ENCODE data around the gene LHX3. TPM values are rescaled to one million over a fixed set of nuclear protein-coding genes. Genes with fewer than 3 reads are reported as not detected.

The LHX3 gene
- total and polyA plus RNA-seq, 10 of the 15 experiments (the other 5 are each of a cell fraction or from before 2014, with no cell fraction given): not detected

DNA sequence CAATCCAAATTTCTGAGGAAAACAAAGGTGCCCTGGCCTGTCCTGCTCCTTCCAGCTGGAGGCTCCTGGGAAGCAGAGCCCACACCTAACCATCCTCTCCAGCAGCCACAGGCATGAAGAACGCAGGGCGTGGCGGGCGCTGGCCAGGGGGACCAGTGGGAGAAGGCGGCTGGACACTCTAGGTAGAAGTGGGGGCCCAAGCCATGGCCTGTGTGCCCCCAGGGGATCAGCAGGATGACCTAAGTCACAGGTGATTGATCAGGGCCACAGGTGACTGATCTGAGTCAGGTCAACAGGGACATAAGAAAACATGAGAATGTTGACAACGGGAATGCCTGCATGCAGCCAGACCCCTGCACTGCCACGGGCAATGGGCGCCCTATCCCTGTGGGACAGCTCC is 37.3 kb upstream of the LHX3 start:
- ChIA-PET RAD21 (ENCODE audit: unreplicated experiment) (no interaction called here), POLR2A (no interaction called here), CTCF (interaction anchor here (0.7 to 3.2 kb wide), 5 partner anchors 16 to 41 kb away, joined by 4 to 30 read pairs (median 6); no protein-coding TSS in a partner anchor), SMC1A (ENCODE audit: uncharacterized antibody, unreplicated experiment) (interaction anchor here (1.5 to 1.6 kb wide), 2 partner anchors 16 to 17 kb away, joined by 5 to 9 read pairs; no protein-coding TSS in a partner anchor)
- no TSS peak for BruUV-seq (replicated peaks)
- Histone ChIP-seq H2AFZ (ENCODE audit: control insufficient read depth, low read depth, low read length) (no peak overlapping the region), H4K20me1 (ENCODE audit: control insufficient read depth, insufficient read depth) (peaks cover 4% of the 10 kb centered on the region; the same call in 1 of the 2 replicates), H3K4me2 (ENCODE audit: control insufficient read depth, insufficient read depth) (peak overlapping the region; percentile 64), H3K4me1 (ENCODE audit: control insufficient read depth, insufficient read depth, low read length) (peaks cover 52% of the 10 kb centered on the region), H3K27me3 (replicated peaks in 1 of 2; ENCODE audit: control insufficient read depth in 2 of 2, insufficient read depth in 2 of 2, low read length in 1 of 2) (no peaks in the 10 kb centered on the region; a peak in 1 of 4 replicates), H3K9ac (ENCODE audit: control insufficient read depth, insufficient read depth, low read length) (no peak overlapping the region), H3K79me2 (ENCODE audit: control insufficient read depth, insufficient read depth, low read length) (peaks cover 69% of the 10 kb centered on the region), H3K4me3 (peak overlapping the region; percentile 80; the same call in 1 of the 2 replicates), H3K36me3 (ENCODE audit: control insufficient read depth in 2 of 2, insufficient read depth in 2 of 2, low read length in 1 of 2) (no peaks in the 10 kb centered on the region; a peak in 2 of 4 replicates), H3K9me3 (replicated peaks; ENCODE audit: control insufficient read depth, insufficient read depth, low read length) (no peaks in the 10 kb centered on the region), H3K27ac (ENCODE audit: control insufficient read depth, insufficient read depth) (no peak overlapping the region)
- TF ChIP-seq KAT2A (conservative IDR thresholded peaks at IDR 0.05; ENCODE audit: control insufficient read depth, low read depth, low read length) (no peak), SMARCA5 (IDR thresholded peaks at IDR 0.05) (no peak), HDAC2 (IDR thresholded peaks at IDR 0.05) (no peak), NR2C2 (IDR thresholded peaks at IDR 0.05; ENCODE audit: borderline replicate concordance, control insufficient read depth, insufficient read length, low read depth) (no peak), MTA3 (IDR thresholded peaks at IDR 0.05; ENCODE audit: borderline replicate concordance, low read length) (no peak)
- TF ChIP-seq, protein P1, sequence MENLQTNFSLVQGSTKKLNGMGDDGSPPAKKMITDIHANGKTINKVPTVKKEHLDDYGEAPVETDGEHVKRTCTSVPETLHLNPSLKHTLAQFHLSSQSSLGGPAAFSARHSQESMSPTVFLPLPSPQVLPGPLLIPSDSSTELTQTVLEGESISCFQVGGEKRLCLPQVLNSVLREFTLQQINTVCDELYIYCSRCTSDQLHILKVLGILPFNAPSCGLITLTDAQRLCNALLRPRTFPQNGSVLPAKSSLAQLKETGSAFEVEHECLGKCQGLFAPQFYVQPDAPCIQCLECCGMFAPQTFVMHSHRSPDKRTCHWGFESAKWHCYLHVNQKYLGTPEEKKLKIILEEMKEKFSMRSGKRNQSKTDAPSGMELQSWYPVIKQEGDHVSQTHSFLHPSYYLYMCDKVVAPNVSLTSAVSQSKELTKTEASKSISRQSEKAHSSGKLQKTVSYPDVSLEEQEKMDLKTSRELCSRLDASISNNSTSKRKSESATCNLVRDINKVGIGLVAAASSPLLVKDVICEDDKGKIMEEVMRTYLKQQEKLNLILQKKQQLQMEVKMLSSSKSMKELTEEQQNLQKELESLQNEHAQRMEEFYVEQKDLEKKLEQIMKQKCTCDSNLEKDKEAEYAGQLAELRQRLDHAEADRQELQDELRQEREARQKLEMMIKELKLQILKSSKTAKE (IDR thresholded peaks at IDR 0.05; ENCODE audit: low read depth, poor library complexity, severe bottlenecking): no peak
- FAIRE-seq (no peak), ATAC-seq (no peak), DNase-seq (ENCODE audit: low read depth, low spot score) (no peak)
- intact Hi-C loops (cut with micrococcal nuclease; ENCODE audit: unreplicated experiment): no loop called here
- in situ Hi-C loops (cut with MboI): no loop called here
- 74% methylated on average over 8 of the region's 8 CpGs for WGBS (ENCODE audit: insufficient coverage, insufficient replicate concordance, low lambda C conversion rate, missing lambda C conversion rate)

Data from GM12878 (cell line).